Measurements from ENCODE around the gene NDUFS2. TPM values are rescaled to one million over a fixed set of nuclear protein-coding genes. Genes with fewer than 3 reads are reported as not detected.

The NDUFS2 gene
- total and polyA plus RNA-seq, 9 of the 15 experiments (the other 6 are each of a cell fraction or from before 2014, with no cell fraction given) = 70.0 to 176 (median 141) TPM

DNA sequence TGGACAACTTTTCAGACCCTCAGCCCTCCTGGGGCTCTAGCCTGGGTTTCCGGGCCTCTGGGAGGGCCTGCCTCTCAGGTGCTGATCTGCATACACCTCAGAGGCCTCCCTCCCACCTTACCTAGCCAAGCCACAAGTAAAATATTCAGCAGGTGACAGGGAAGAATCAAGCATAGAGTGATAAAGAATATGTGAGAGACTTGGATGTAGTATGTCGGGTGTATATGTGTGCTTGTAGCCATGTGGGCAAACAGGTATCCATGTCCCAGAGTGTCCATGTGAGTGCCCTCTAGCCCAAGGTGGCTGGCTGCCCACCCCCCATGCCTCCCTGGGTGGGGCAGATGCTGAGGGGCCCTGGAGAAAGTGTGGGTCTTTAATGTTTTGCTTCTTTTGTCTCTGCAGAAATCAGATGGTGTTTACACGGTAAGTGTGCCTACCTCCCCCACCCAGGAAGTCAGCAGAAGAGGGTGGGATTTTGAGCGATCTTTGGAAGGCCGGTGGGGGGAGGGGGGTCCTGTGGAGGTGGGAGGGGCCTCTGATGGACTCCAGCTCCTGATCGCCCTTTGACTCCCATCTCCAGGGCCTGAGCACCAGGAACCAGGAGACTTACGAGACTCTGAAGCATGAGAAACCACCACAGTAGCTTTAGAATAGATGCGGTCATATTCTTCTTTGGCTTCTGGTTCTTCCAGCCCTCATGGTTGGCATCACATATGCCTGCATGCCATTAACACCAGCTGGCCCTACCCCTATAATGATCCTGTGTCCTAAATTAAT is 16.3 kb downstream of the NDUFS2 start:
- Histone ChIP-seq H3K4me2 (ENCODE audit: insufficient read depth, low read length) (no peak overlapping the region), H3K9ac (ENCODE audit: insufficient read depth in 1 of 2, low read depth in 2 of 2, low read length in 2 of 2) (peak overlapping the region in 1 of 2 experiments; percentile 54; a peak in 1 of 4 replicates), H3K79me2 (ENCODE audit: control insufficient read depth, insufficient read depth, low read length) (no peaks in the 10 kb centered on the region), H3K4me3 (no peak overlapping the region), H2AFZ (ENCODE audit: low read depth, low read length) (peak overlapping the region; percentile 1; the same call in 1 of the 2 replicates), H3K36me3 (ENCODE audit: control insufficient read depth, insufficient read depth, low read length) (peaks cover 11% of the 10 kb centered on the region), H3K27me3 (ENCODE audit: control insufficient read depth in 2 of 2, insufficient read depth in 2 of 2, low read length in 2 of 2) (no peaks in the 10 kb centered on the region), H3K27ac (ENCODE audit: extremely low read depth, low read depth, low read length) (no peak overlapping the region), H3K9me1 (ENCODE audit: control insufficient read depth, insufficient read depth, low read length) (no peaks in the 10 kb centered on the region), H3K4me1 (replicated peaks in 1 of 2; ENCODE audit: control insufficient read depth in 2 of 2, insufficient read depth in 2 of 2, low read length in 2 of 2) (peaks cover 3 to 25% of the 10 kb centered on the region in 2 experiments; a peak in 4 of 5 replicates), H3K9me3 (replicated peaks; ENCODE audit: control insufficient read depth, insufficient read depth, low read depth, low read length) (no peaks in the 10 kb centered on the region), H4K20me1 (replicated peaks; ENCODE audit: control insufficient read depth, insufficient read depth, low read length) (no peaks in the 10 kb centered on the region)
- TF ChIP-seq, protein P1, sequence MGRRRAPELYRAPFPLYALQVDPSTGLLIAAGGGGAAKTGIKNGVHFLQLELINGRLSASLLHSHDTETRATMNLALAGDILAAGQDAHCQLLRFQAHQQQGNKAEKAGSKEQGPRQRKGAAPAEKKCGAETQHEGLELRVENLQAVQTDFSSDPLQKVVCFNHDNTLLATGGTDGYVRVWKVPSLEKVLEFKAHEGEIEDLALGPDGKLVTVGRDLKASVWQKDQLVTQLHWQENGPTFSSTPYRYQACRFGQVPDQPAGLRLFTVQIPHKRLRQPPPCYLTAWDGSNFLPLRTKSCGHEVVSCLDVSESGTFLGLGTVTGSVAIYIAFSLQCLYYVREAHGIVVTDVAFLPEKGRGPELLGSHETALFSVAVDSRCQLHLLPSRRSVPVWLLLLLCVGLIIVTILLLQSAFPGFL (CRISPR knock-in tag; IDR thresholded peaks at IDR 0.05) = no peak
- TF ChIP-seq, protein P2, sequence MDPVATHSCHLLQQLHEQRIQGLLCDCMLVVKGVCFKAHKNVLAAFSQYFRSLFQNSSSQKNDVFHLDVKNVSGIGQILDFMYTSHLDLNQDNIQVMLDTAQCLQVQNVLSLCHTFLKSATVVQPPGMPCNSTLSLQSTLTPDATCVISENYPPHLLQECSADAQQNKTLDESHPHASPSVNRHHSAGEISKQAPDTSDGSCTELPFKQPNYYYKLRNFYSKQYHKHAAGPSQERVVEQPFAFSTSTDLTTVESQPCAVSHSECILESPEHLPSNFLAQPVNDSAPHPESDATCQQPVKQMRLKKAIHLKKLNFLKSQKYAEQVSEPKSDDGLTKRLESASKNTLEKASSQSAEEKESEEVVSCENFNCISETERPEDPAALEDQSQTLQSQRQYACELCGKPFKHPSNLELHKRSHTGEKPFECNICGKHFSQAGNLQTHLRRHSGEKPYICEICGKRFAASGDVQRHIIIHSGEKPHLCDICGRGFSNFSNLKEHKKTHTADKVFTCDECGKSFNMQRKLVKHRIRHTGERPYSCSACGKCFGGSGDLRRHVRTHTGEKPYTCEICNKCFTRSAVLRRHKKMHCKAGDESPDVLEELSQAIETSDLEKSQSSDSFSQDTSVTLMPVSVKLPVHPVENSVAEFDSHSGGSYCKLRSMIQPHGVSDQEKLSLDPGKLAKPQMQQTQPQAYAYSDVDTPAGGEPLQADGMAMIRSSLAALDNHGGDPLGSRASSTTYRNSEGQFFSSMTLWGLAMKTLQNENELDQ (CRISPR knock-in tag; IDR thresholded peaks at IDR 0.05; ENCODE audit: borderline replicate concordance) = no peak
- TF ChIP-seq HOXB6 (CRISPR knock-in tag; IDR thresholded peaks at IDR 0.05; ENCODE audit: borderline replicate concordance) = no peak
- no TSS peak for BruUV-seq (replicated peaks)
- DNase-seq (ENCODE audit: extremely low read depth in 1 of 4, low spot score in 3 of 4) = no peak
- FAIRE-seq = no peak
- no peak for ATAC-seq
- in situ Hi-C loops (cut with MboI) (no loop called here), intact Hi-C loops (cut with micrococcal nuclease) (no loop called here)
- POLR2A ChIA-PET = interaction anchor here (0.5 to 1.4 kb wide), 4 partner anchors 11 to 209 kb away, joined by 3 read pairs; partner anchors contain the start of gene SDHC
- CTCF ChIA-PET (ENCODE audit: low intra/inter-chr PET ratio) = no interaction called here
- WGBS (ENCODE audit: insufficient coverage, low coverage, missing lambda C conversion rate) = 61% methylated on average over 5 of the region's 8 CpGs
